Measurements from ENCODE around the gene TMEM54. TPM values are rescaled to one million over a fixed set of nuclear protein-coding genes. Genes with fewer than 3 reads are reported as not detected.
"Not testable (repeated sequence)": the region's sequence is repeated elsewhere in the genome, so short reads cannot be mapped to it uniquely, and the experiment has no call there.

Gene TMEM54
- total RNA-seq, 1 experiment from 2014 or later, result 6.1 TPM

DNA sequence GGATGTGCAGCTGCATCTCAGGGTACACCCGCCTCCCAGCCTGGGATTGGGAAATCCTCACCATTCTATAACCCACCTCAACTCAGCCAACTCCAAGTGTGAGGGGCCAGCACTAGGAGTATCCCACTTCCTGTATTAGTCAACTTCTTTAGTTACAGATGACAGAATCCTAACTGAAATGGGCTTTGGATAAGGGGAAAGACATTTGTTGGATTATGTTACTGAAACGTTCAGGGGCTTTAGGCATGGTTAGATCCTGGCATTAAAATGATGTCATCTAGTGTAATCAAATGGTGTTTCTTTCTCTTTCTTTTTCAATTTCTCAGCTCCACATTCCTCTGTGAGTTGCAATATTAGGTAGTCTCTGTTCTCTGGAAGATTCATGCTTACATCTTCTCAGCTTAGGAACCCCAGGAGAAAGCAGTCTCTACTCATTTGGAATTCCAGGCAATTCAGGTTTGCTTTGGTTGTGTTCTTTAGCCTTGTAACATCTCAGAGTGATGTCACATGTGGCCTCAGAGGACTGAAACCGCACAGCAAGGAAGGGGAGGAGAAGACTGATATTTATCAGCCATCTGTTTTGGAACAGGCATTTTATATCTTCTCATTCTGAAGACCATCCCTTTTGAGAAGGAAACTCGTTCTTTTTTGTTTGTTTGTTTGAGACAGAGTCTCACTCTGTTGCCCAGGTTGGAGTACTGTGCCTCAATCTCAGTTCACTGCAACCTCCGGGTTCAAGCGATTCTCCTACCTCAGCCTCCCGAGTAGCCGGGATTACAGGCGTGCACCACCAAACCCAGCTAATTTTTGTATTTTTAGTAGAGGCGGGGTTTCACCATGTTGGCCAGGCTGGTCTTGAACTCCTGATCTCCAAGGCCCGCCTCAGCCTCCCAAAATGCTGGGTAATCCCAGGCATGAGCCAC lies 18.9 kb upstream of the TMEM54 start:
- DNase-seq (ENCODE audit: extremely low read depth, low read depth), result no peak

DNA sequence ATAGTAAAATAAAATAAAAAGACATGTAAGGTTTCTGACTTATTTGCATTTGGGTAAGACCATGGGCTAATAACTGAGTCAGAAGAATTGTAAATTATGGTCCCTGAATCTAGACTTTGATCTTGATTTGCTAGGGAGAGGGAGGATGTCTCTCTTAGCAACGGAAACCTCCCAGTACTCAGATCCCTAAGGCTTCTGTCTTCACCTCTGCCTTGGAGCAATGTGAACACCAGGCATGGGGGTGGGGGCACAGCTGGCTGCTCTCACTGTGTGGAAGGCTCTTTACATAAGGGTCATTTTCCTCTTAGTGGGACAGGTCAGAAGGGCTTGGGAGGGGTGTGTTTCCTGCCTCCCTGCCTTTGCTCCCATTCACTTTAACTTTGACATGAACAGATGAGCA lies 17.0 kb upstream of the TMEM54 start:
- no peak for DNase-seq (ENCODE audit: extremely low read depth, low read depth)

- DNase-seq (ENCODE audit: extremely low read depth, low read depth), result no peak
Observed at GRCh38 chr1:32917521-32917920, 16.3 kb upstream of the TMEM54 start.

DNA sequence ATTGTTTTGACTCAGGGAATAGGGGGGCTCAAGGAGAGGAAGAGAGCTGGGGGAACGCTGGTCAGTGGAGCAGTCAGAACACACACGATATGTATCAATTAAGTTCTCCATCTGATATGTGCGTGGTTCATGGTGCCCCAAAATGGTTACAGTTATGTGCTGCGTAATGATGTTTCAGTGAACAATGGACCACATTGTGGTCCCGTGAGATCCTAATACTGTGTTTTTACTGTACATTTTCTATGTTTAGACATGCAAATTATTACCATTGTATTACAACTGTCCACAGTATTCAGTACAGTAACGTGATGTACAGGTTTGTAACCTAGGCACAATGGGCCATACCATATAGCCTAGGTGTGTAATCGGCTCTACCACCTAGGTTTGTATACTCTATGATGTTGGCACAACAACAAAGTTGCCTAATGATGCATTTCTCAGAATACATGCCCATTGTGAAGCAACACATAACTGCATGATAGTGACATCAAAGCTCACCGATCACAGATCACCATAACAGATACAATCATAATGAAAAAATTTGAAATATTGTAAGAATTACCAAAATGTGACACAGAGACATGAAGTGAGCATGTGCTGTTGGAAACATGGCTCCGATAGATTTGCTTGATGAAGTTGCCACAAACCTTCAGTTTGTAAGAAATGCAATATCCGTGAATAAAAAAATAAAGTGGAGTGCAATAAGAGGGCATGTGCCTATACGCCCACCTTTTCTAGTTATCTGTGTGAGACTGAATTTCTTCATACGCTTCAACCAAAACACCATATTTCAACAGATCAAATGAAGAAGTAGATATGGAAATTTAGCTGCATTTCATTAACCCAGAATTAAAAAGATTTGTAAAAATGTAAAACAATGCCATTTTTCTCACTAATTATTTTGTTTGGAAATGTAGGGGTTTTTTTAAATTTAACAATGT lies 14.8 kb upstream of the TMEM54 start:
- DNase-seq (ENCODE audit: extremely low read depth, low read depth), result no peak

GRCh38 chr1:32910319-32910718 lies 9.1 kb upstream of the TMEM54 start:
- DNase-seq (ENCODE audit: extremely low read depth, low read depth), result no peak

GRCh38 chr1:32907435-32907834 lies 6.2 kb upstream of the TMEM54 start:
- DNase-seq (ENCODE audit: extremely low read depth, low read depth), result no peak

DNA sequence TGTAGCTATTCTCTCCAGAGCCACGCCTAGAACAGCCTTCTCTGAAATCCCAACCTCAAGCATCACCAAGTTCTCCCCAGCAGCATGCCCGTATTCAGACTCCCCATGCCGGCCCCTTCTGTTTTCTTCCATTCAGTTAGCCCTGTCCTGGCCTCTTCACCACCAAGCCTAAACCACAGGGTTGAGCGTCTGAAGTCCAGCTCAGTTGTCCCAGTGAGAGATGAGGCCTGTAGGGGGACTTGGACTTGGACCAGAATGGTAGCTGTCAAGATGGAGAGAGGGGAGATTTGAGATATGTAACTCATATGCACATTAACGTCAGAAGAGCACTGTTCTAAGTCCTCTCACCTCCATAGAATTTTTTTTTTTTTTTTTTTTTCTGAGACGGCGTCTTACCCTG lies 5.5 kb upstream of the TMEM54 start:
- DNase-seq (ENCODE audit: extremely low read depth, low read depth), result no peak

GRCh38 chr1:32905588-32905987 lies 4.4 kb upstream of the TMEM54 start:
- not testable (repeated sequence) for DNase-seq (ENCODE audit: extremely low read depth, low read depth)

GRCh38 chr1:32904797-32905196 lies 3.6 kb upstream of the TMEM54 start:
- DNase-seq (ENCODE audit: extremely low read depth, low read depth), result no peak

- no peak for DNase-seq (ENCODE audit: extremely low read depth, low read depth)
Observed at GRCh38 chr1:32903991-32904785, 3.0 kb upstream of the TMEM54 start.

DNA sequence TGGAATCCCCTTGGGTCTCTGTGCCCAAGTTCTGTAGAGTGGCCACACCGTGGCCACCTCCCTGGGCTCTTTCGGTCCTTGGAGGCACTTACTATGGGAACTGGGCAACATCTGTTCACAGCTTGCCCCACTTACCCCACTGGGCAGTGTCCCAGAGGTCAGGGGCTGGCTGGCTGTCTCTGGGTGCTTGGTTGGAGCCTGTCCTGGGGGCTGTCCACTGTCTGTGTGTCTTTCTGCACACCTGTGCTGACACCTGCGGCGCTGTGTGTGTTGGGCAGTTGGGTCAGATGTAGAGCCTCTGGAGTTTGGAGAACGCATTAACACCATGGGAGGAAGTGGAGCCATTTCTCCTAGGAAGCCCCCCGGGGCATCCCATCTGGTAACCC lies 1.3 kb upstream of the TMEM54 start:
- DNase-seq (ENCODE audit: extremely low read depth, low read depth), result no peak

DNA sequence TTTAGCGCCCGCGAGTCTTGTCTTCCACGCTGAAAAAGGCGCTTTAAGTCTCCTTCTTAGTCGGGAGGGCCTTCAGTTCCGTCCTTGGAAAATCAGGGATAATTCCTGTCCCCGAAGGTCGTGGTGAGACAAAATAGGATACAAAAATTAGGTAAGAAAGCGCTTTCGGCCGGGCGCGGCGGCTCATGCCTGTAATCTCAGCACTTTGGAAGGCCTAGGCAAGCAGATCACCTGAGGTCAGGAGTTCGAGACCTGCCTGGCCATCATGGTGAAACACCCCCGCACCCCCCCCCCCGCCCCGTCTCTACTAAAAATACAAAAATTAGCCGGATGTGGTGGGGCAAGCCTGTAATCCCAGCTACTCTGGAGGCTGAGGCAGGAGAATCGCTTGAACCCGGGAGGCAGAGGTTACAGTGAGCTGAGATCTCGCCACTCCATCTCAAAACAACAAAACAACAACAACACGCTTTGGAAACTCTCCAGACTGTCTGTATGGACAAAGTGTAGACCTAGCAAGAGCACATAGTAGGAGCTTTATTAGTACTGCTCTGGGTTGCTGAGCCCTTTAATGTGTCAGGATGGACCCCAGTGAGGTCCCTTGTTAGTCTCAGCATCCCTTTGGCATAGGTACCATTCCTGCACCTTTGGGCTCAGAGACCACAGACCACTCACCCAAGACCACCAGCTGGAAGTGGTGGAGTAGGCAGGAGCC lies 790 bp upstream of the TMEM54 start:
- DNase-seq (ENCODE audit: extremely low read depth, low read depth), result no peak

DNA sequence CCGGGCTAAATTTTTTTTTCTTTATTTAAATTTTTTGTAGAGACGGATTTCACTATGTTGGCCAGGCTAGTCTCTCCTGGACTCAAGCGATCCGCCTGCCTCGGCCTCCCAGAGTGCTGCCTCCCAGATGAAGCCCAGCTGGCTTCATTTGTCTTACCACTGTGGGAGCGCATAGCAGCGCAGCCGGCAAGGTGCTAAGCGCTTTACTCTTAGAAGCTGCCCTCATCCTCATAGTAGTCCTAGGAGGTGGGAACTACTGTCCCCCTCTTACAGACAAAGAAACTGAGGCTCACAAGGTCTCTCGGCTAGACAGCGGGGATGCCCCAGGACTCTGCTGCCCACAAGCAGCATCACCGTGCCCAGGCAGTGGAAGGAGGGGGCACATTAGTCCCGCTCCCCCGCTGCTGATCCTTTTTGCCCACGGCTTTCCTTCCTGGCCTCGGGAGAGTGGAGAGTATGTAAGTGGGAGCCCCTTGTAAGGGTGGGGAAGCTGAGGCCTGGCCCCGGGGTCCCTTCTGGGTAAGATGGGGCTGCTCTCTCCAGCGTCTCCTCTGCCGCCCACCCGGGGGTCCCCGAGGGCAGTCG lies 726 bp downstream of the TMEM54 start:
- DNase-seq (ENCODE audit: extremely low read depth, low read depth), result no peak

GRCh38 chr1:32899586-32900296 lies 1.4 kb downstream of the TMEM54 start:
- no peak for DNase-seq (ENCODE audit: extremely low read depth, low read depth)

DNA sequence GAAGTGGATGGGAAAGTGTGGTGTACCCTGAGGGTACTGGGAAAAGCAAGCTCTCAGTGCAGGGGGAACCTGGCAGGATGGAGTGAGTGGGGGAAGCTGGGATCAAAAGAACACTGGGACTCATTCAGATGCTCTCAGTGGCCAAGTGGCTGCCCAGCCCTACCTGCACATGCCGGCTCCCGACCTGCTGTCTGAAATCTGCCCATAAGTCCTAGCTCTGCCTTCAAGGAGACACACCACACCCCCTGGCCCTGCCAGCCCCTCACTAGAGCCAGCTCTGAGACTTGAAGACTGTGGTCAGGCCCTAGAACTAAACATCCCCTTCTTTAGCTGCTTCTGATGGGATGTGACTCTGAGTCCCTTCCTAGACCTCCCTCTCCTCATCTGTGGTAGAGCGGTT lies 2.2 kb downstream of the TMEM54 start:
- DNase-seq (ENCODE audit: extremely low read depth, low read depth), result no peak

- DNase-seq (ENCODE audit: extremely low read depth, low read depth), result no peak
Observed at GRCh38 chr1:32898056-32898455, 3.1 kb downstream of the TMEM54 start.

- no peak for DNase-seq (ENCODE audit: extremely low read depth, low read depth)
Observed at GRCh38 chr1:32897082-32898049, 3.8 kb downstream of the TMEM54 start.

- no peak for DNase-seq (ENCODE audit: extremely low read depth, low read depth)
Observed at GRCh38 chr1:32896451-32896850, 4.7 kb downstream of the TMEM54 start.

Measured in NCI-H460 (cell line).